Stimulated activated memory B cell treated with anti-CD40 and anti-IgM and Interleukin-4, amounts not matched to agents 10 μg/mL and 1 μg/mL and 100 μg/mL, for 72 hours (primary cell): ENCODE measurements around the gene PDXDC1.
A peak's percentile ranks its signal among the peaks of the same experiment; 100 is the strongest.
"Not testable (repeated sequence)": the region's sequence is repeated elsewhere in the genome, so short reads cannot be mapped to it uniquely, and the experiment has no call there.

Source experiments
- ATAC-seq: fragments of 150-1000 bp; cut with Tn5 transposase; 2 replicates; pipeline ENCODE4 v1.10.0; 2021
- H3K27ac Mint-ChIP-seq: one replicate; pipeline ENCODE4 v1.8.0; 2022; ENCODE audit warnings: mild to moderate bottlenecking, mixed read lengths
- H3K27me3 Mint-ChIP-seq: one replicate; pipeline ENCODE4 v1.8.0; 2022; ENCODE audit warnings: mixed read lengths
- H3K36me3 Mint-ChIP-seq: one replicate; pipeline ENCODE4 v1.8.0; 2022; ENCODE audit warnings: mixed read lengths
- H3K4me1 Mint-ChIP-seq: one replicate; pipeline ENCODE4 v1.8.0; 2022; ENCODE audit warnings: mixed read lengths
- H3K4me3 Mint-ChIP-seq: one replicate; pipeline ENCODE4 v1.8.0; 2022; ENCODE audit warnings: mild to moderate bottlenecking, moderate library complexity, mixed read lengths
- H3K9me3 Mint-ChIP-seq: one replicate; pipeline ENCODE4 v1.8.0; 2022; ENCODE audit warnings: mixed read lengths

Gene PDXDC1

DNA sequence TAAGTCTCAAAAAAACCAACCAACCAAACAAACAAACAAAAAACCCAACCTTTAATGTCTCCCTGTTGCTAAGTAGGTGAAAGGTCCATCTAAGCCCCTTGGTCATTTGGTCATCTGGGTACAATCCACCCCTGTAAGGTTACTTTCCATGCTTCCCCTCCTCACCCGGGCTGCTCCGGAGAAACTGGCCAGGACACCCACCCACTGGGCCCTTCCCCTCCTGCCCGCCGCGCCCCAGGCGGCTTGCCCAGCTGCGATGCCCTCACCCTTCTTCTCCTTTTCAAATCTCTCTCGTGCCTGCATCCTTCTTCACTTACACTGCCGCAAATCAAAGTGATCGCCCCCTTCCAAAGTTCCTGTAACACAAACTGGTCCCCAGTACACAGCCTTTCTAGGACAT is 79.1 kb downstream of the PDXDC1 start:
- peaks cover 11% of the 10 kb centered on the region for H3K36me3 Mint-ChIP-seq
- H3K9me3 Mint-ChIP-seq = no peaks in the 10 kb centered on the region
- H3K27ac Mint-ChIP-seq = no peak overlapping the region
- ATAC-seq = no peak
- no peak overlapping the region for H3K4me3 Mint-ChIP-seq
- H3K4me1 Mint-ChIP-seq = peaks cover 22% of the 10 kb centered on the region
- H3K27me3 Mint-ChIP-seq = no peaks in the 10 kb centered on the region

DNA sequence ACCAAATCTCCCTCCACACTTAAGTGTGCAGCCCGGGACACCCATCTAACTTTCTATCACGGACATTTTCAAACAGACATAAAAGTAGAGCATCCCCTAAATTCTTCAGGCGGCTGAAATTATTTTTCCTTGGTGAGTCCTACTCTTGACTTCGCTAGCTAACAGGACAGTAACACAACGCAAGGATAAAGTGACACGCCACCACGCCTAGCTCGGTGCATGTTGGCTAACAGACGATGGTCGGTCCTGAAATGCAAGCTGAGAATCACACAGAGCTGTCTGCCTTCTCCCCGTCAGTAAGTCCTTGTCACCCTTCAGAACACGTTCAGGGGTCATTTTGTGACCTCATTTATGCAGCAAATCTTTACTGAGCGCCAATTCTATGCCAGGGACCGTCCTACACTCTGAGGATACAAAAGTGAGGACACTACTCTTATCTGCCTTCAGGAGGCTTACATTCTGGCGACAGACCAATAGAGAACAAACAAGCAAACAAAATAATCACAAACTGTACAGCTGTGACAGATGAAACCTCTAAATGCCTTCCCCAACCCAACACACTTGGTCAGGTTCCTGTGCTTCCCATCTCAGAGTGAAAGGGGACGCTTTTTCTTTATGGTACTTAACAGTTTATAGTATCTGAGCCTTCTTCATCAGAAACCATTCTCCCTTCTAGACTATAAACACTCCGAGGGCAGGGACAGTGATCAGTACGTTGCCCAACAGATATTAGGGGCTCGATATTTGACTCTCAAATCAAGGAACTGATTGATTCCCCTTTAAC is 79.7 kb downstream of the PDXDC1 start:
- Mint-ChIP-seq H3K27ac (peak overlapping the region; percentile 78), H3K4me3 (peak overlapping the region; percentile 88), H3K36me3 (peaks cover 13% of the 10 kb centered on the region), H3K4me1 (peaks cover 22% of the 10 kb centered on the region), H3K9me3 (no peaks in the 10 kb centered on the region), H3K27me3 (no peaks in the 10 kb centered on the region)
- no peak for ATAC-seq

DNA sequence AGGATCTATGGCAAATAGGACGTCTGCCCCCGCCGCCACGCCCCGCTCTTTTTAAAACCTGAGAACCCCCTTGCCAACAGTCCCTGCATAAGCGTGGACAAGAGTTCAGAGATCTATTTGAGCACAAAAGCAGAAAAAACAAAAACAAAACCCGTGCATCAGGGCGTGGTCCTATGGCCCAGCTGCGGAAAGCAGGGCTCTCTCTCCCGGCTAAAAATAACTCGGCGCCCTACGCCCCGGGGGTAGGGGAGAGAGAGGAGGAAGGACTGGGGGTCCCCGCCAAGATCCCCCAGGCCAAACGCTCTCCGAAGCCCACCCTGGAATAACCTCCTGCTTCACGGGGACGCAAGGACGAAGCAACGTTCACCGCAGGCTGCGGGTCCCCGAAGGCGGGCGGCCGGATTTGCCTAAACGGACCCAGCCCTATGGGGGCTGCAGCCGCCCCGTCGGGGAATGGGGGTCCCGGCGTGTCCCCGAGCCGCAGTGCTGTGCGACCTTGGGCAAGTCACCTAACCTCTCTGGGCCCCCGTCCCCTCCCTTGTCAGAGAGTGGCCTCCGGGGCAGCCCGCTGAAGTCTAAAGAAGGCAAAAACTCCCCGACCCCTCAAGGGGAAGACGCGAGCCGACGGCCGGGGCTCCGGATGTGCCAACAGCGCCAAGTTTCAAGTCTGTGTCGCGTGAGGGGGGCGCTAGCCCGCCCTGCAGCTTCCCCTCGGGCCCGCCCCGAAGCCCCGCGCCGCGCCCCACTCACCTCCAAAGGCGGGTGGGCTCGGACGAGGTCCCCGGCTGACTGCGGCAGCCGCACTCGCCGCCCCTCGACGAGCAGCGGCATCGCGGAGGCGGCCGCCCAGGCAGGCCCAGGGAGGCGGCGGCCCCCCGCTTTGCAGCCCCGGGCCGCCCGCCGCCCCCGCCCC is 80.6 kb downstream of the PDXDC1 start:
- H3K9me3 Mint-ChIP-seq = no peaks in the 10 kb centered on the region
- H3K36me3 Mint-ChIP-seq = peaks cover 13% of the 10 kb centered on the region
- H3K27me3 Mint-ChIP-seq = no peaks in the 10 kb centered on the region
- peak overlapping the region; percentile 78 for H3K27ac Mint-ChIP-seq
- ATAC-seq = peak; percentile 87
- H3K4me3 Mint-ChIP-seq = peak overlapping the region; percentile 88
- H3K4me1 Mint-ChIP-seq = peaks cover 22% of the 10 kb centered on the region

DNA sequence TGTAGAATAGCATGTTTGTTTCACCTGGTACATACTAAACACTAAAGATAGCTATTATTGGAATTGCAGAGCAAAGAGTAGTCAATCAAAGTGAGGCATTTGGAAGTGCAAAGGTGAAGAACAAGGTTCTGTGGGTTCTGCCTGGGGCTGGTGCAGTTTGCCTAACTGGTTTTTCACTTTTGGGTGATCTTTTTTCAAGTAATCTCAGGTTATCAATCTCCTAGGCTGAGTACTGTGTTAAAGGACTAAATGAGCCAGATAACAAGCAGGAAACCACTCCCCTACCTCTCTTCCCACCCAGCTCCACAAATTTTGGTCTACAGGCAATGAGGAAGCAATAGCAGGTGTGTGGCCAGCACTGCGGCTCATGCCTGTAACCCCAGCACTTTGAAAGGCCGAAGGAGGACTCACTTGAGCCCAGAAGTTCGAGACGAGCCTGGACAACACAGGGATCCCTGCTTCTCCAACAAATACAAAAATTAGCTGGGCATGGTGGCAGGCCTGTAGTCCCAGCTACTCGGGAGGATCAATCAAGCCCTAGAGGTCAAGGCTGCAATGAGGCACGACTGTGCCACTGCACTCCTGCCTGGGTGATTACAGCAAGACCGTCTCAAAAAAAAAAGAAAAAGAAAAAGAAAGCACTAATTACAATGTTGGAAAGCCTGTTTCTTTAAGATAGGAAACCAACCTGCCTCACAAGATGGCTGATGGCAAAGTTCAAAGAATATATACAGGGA is 83.0 kb downstream of the PDXDC1 start:
- Mint-ChIP-seq H3K9me3 (no peaks in the 10 kb centered on the region), H3K36me3 (peaks cover 30% of the 10 kb centered on the region), H3K27ac (no peak overlapping the region), H3K4me3 (no peak overlapping the region), H3K4me1 (peaks cover 16% of the 10 kb centered on the region), H3K27me3 (no peaks in the 10 kb centered on the region)
- no peak for ATAC-seq

DNA sequence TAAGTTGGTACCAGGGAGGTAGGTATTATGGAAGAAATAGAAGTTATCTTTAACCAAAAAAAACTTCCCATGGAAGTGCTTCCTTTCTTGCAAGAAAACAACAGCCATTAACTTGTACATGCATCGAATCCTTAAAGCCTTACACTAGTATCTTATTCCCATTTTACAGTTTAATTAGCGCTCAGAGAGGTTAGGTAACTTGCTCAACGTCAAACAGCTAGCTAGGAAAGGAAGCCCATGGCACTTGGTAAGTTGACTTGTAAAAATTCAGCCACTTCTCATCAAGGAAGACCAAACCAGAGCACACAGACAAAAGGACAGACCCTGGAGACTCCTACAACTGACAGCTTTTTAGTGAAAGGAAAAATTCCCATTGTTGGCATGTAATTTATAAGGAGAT is 84.5 kb downstream of the PDXDC1 start:
- Mint-ChIP-seq H3K4me3 (no peak overlapping the region), H3K36me3 (peaks cover 34% of the 10 kb centered on the region), H3K27me3 (no peaks in the 10 kb centered on the region), H3K9me3 (no peaks in the 10 kb centered on the region), H3K4me1 (peaks cover 10% of the 10 kb centered on the region), H3K27ac (no peak overlapping the region)
- ATAC-seq = no peak

DNA sequence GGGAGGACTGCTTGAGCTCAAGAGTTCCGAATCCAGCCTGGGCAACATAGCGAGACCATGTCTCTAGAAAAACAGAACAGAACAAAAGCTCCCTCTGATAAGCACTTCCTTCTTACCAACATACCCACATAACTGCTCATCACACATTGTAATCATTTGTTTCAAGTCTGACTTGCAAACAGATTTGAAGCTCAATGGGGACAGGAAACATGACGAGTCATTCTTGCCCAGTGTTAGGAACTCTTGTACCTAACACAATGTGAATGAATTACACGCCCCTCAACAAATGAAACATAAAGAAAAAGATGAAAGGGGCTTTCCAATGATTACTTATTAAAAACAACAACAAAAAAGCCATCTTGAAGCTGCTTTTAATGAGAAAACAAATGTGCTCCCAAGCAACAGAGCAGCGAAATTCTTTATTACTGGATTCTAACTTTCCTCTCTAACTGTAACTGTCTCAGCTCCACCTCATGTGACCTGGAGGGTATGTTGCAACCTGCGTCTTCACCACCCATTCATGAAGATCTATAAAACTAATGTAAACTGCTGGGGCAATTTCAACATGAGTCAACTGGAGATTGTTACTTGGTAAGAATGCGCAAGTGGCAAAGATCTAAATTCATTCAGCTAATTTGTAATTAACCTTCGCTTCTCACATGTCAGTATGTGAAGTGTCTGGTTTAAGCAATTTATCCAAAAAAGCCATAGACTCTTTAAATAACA is 87.4 kb downstream of the PDXDC1 start:
- H3K4me3 Mint-ChIP-seq, H3K27ac Mint-ChIP-seq, H3K4me1 Mint-ChIP-seq, H3K9me3 Mint-ChIP-seq, ATAC-seq, H3K27me3 Mint-ChIP-seq: not testable (repeated sequence)
- H3K36me3 Mint-ChIP-seq = peaks cover 39% of the 10 kb centered on the region

DNA sequence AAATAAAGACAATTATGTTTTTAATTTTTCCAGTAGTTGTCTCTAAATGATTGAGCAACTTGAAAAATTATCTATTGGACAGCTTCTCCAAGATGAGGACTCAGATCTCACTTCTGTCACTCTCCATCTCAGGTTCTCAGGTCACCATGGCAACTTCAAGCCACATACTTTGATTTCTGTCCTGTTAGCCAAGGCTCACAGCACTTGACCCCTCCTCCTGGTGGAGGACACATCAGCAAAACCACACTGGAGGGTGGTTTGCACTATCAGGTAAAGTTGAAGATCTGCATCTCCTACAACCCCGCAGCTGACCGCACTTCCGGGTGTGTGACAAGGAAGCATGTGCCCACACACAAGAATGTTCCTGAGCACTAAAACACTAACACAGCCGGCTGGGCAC is 91.1 kb downstream of the PDXDC1 start:
- not testable (repeated sequence) for H3K9me3 Mint-ChIP-seq, ATAC-seq, H3K4me1 Mint-ChIP-seq, H3K4me3 Mint-ChIP-seq, H3K27ac Mint-ChIP-seq, H3K27me3 Mint-ChIP-seq
- H3K36me3 Mint-ChIP-seq = peaks cover 26% of the 10 kb centered on the region

DNA sequence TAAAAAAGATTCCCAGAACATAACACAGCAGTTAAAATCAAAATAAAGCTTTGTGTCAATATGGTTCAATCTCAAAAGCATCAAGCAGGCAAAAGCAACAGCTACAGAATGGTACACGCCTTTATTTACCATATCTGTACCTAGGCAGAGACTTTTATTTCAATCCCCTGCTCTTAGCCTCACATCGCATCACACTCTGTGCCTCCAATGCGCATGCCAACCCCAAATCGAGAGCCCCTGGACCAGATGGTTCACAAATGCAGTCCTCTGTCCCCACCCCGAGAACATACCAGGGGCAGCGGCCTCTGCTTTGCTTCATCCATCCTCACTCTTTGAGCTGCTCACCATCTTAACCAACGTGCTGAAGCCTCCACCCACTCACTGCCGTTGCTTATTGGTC is 91.9 kb downstream of the PDXDC1 start:
- H3K4me1 Mint-ChIP-seq, H3K4me3 Mint-ChIP-seq, H3K9me3 Mint-ChIP-seq, H3K27ac Mint-ChIP-seq, H3K27me3 Mint-ChIP-seq, ATAC-seq: not testable (repeated sequence)
- H3K36me3 Mint-ChIP-seq = peaks cover 22% of the 10 kb centered on the region

DNA sequence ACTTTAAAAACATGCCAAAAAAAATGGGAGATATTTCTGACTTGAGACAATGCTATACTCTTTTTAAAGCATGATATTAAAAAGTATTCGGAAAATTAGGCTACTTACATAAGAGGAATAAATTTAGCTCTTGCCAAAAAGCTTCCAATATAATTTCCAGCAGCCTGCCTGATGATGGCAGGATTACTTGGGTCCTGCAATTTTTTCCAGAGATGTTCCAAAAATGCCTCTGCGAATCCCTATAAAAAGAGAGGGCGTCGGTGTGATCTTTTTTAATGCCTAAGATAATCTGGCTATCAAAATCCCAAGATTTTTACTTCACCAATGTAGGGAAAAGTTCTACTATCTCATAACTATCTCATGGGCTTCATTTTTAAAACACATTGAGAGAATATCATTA is 96.2 kb downstream of the PDXDC1 start:
- not testable (repeated sequence) for ATAC-seq, H3K27ac Mint-ChIP-seq, H3K4me3 Mint-ChIP-seq, H3K4me1 Mint-ChIP-seq, H3K9me3 Mint-ChIP-seq, H3K27me3 Mint-ChIP-seq
- H3K36me3 Mint-ChIP-seq = peaks cover 40% of the 10 kb centered on the region

DNA sequence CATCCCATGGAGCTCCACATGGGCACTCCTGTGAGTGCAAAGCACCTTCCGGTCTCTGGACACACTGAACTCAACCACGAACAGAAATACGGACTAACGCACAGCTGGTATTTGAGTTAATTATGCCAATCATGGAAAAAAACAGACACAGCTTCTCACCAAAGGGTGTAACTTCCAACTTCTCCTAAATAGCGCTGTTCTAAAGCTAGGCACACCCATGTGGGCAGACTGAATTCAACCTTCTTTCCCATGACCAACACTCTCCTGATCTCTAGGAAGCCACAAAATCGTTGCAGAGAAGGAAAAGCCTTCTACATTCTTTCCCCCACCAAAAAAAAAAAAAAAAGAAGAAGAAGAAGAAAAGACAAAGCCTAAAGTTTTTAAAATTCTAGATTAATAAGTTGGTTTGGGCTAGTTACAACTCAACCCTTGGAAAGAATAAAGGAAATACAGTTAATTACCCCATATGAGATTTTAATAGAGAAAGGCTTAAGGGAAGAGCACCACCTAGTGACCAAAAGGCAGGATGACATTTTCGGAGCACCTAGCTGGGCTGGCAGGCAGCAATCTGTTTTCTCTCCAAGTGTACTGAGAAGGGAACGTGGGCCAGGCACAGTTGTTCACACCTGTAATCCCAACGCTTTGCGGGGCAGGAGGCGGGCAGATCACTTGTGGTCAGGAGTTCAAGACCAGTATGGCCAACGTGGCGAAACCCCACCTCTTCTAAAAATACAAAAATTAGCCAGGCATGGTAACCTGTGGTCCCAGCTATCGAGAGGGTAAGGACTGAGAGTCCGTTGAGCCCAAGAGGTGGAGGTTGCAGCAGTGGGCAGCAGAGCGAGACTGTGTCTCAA is 97.3 kb downstream of the PDXDC1 start:
- H3K9me3 Mint-ChIP-seq = not testable (repeated sequence)
- H3K27ac Mint-ChIP-seq = peak overlapping the region; percentile 47

DNA sequence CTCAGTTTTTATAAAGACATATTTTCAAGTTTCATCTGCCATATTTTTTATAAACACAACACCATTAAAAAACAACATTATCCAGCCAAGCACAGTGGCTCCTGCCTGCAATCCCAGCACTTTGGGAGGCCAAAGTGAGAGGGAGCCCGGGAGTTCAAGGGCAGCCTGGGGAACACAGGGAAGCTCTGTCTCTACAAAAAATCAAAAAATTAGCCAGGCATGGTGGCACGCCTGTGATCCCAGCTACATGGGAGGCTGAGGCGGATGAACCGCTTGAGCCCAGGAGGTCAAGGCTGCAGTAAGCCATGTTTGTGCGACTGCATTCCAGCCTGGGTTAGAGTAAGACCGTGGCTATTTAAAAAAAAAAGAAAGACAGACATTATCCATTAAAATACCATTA is 98.3 kb downstream of the PDXDC1 start:
- Mint-ChIP-seq H3K27ac (no peak overlapping the region), H3K4me3 (no peak overlapping the region), H3K36me3 (peaks cover 56% of the 10 kb centered on the region), H3K4me1 (peaks cover 6% of the 10 kb centered on the region), H3K9me3 (no peaks in the 10 kb centered on the region), H3K27me3 (no peaks in the 10 kb centered on the region)
- ATAC-seq = no peak

More for the DNA sequence above, 97.3 kb downstream of the PDXDC1 start:
- H3K27me3 Mint-ChIP-seq, H3K4me1 Mint-ChIP-seq, H3K4me3 Mint-ChIP-seq: not testable (repeated sequence)
- H3K36me3 Mint-ChIP-seq = peaks cover 48% of the 10 kb centered on the region
- ATAC-seq = peak; percentile 68

DNA sequence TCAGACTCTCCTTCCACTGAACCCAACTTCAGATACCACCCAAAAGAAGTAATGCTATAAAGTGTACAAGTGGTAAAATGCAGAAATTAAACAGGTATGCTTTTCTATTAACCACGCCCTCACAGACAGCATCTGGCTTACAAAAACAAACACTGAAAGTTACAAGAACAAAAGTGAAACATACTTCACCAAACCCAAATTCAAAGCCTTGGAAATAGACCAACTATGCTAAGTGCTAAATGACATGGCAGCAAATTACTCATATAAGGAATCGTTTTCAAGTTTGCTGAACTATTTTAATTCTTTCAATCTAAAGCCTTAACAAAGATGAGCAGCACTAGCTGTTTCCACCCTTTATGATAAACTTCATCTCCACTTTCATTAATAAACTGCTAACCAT is 101.3 kb downstream of the PDXDC1 start:
- not testable (repeated sequence) for H3K4me1 Mint-ChIP-seq, H3K9me3 Mint-ChIP-seq, H3K27me3 Mint-ChIP-seq, H3K4me3 Mint-ChIP-seq, ATAC-seq
- peaks cover 63% of the 10 kb centered on the region for H3K36me3 Mint-ChIP-seq
- peak overlapping the region; percentile 42 for H3K27ac Mint-ChIP-seq

DNA sequence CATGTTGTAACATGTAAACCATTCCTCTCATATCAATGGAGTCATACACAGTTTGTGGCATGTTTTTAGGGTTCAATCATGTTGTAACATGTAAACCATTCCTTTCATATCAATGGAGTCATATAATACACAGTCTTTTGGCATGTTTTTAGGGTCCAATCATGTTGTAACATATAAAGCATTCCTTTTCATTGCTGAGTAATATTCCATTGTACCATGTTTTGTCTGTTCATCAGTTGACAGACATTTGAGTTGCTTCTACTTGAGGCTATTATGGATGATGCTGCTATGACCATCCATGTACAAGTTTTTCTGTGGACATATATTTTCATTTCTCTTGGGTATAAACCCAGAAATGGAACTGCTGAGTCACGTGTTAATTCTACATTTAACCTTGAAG is 106.1 kb downstream of the PDXDC1 start:
- not testable (repeated sequence) for H3K9me3 Mint-ChIP-seq
- peaks cover 47% of the 10 kb centered on the region for H3K36me3 Mint-ChIP-seq

DNA sequence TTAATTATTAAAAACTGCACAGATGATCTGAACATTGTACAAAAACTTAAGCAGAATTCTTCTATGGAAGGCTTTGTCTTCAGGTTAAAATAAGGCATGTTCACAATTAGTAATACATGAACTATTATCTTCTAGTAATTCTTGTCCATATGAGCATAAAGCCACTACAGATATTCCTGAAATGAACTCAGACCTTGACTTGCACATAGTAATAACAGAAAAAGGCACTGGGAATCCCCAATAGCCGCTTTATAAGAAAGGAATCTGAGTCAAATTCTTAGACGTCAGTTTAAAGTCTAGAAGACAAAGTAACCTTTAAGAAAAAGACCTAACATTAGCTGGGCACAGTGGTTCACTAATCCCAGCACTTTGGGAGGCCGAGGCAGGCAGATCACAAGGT is 108.0 kb downstream of the PDXDC1 start:
- ATAC-seq, H3K27me3 Mint-ChIP-seq: not testable (repeated sequence)

More for the DNA sequence above, 106.1 kb downstream of the PDXDC1 start:
- H3K4me3 Mint-ChIP-seq, ATAC-seq, H3K4me1 Mint-ChIP-seq, H3K27ac Mint-ChIP-seq, H3K27me3 Mint-ChIP-seq: not testable (repeated sequence)

More for the DNA sequence above, 108.0 kb downstream of the PDXDC1 start:
- peaks cover 33% of the 10 kb centered on the region for H3K36me3 Mint-ChIP-seq
- not testable (repeated sequence) for H3K4me3 Mint-ChIP-seq, H3K9me3 Mint-ChIP-seq, H3K4me1 Mint-ChIP-seq, H3K27ac Mint-ChIP-seq
